Measurements from ENCODE around the gene SLC6A2.
"Not testable (repeated sequence)": the region's sequence is repeated elsewhere in the genome, so short reads cannot be mapped to it uniquely, and the experiment has no call there.

SLC6A2 gene

GRCh38 chr16:55655897-55656681 is at the start of gene SLC6A2:
Gene SLC6A2 (plus strand): TSS chr16:55655988. CDS start chr16:55656695, 707 bp downstream.
- Mint-ChIP-seq H3K4me3 (no peak within 1 kb of the TSS), H3K27ac (no peak within 1 kb of the TSS), H3K27me3 (peaks cover 15% of the 10 kb centered on the region), H3K9me3 (no peaks in the 10 kb centered on the region), H3K4me1 (no peaks in the 10 kb centered on the region)
- no peak for ATAC-seq
- no peak for DNase-seq

DNA sequence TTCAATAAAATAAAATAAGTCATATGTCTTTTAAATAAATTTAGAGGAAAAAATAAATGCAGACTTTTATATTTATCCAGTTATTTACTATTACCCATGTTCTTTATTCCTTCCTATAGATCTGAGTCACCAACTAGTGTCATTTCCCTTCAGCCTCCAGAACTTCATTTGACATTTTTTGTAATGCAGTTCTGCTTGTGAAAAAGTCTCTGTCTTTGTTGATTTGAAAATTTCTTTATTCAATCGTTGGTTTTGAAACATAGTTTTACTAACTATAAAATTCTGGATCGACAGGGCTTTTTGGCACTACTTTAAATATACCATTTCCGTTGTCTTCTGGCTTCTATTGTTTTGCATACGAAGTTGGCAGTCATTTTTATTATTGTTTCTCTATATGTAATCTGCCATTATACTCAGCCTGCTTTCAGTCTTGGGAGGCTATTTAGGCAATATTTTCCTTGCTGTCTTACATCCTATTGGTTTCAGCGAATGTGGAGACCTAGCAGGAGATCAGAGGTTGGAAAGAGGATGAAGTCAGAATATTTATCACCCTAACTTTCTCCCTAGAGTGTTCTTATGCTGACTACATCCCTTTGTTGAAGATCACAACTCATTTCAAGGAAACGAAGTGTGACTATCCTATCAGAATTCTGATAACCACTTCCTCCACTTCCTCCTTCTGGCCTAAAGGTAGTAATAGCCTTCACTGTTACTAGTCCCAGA is 42.0 kb upstream of the SLC6A2 start:
- no peak overlapping the region for H3K4me3 Mint-ChIP-seq
- no peak for DNase-seq
- peaks cover 7% of the 10 kb centered on the region in 2 donors for H3K9me3 Mint-ChIP-seq
- no peaks in the 10 kb centered on the region for H3K4me1 Mint-ChIP-seq
- H3K27me3 Mint-ChIP-seq = peaks cover 21% of the 10 kb centered on the region
- no peak for ATAC-seq
- H3K27ac Mint-ChIP-seq = no peak overlapping the region

GRCh38 chr16:55615071-55615470 is 40.7 kb upstream of the SLC6A2 start:
- Mint-ChIP-seq H3K27ac (peak overlapping the region in 1 of 2 donors; percentile 63), H3K9me3 (peaks cover 5 to 7% of the 10 kb centered on the region in 2 donors), H3K4me1 (no peaks in the 10 kb centered on the region), H3K4me3 (no peak overlapping the region), H3K27me3 (peaks cover 21% of the 10 kb centered on the region)
- DNase-seq (no peak), ATAC-seq (no peak)

DNA sequence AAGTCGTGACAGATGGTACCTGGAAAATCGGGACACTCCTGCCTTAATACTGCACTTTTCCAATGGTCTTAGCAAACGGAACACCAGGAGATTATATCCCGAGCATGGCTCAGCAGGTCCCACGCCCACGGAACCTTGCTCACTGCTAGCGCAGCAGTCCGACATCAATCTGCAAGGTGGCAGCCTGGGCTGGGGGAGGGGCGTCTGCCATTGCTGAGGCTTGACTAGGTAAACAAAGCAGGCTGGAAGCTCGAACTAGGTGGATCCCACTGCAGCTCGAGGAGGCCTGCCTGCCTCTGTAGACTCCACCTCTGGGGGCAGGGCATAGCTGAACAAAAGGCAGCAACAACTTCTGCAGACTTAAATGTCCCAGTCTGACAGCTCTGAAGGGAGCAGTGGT is 40.1 kb upstream of the SLC6A2 start:
- not testable (repeated sequence) for H3K4me1 Mint-ChIP-seq, H3K9me3 Mint-ChIP-seq, H3K4me3 Mint-ChIP-seq, H3K27ac Mint-ChIP-seq, ATAC-seq, DNase-seq
- H3K27me3 Mint-ChIP-seq = peaks cover 20% of the 10 kb centered on the region

- H3K4me3 Mint-ChIP-seq = no peak overlapping the region
- H3K27ac Mint-ChIP-seq = no peak overlapping the region
- no peaks in the 10 kb centered on the region for H3K4me1 Mint-ChIP-seq
- DNase-seq (no peak), ATAC-seq (no peak)
- peaks cover 11% of the 10 kb centered on the region for H3K27me3 Mint-ChIP-seq
- peaks cover under 1 to 2% of the 10 kb centered on the region in 2 donors for H3K9me3 Mint-ChIP-seq
Observed at GRCh38 chr16:55621771-55622170, 34.0 kb upstream of the SLC6A2 start.

GRCh38 chr16:55622272-55622671 is 33.5 kb upstream of the SLC6A2 start:
- no peak overlapping the region for H3K27ac Mint-ChIP-seq
- no peak overlapping the region for H3K4me3 Mint-ChIP-seq
- no peaks in the 10 kb centered on the region for H3K4me1 Mint-ChIP-seq
- DNase-seq = no peak
- H3K27me3 Mint-ChIP-seq = peaks cover 10% of the 10 kb centered on the region
- ATAC-seq = no peak
- H3K9me3 Mint-ChIP-seq = no peaks in the 10 kb centered on the region

GRCh38 chr16:55622930-55623561 is 32.7 kb upstream of the SLC6A2 start:
- Mint-ChIP-seq H3K9me3 (no peaks in the 10 kb centered on the region), H3K4me3 (no peak overlapping the region), H3K4me1 (no peaks in the 10 kb centered on the region), H3K27ac (no peak overlapping the region), H3K27me3 (peaks cover 2% of the 10 kb centered on the region)
- ATAC-seq (no peak), DNase-seq (no peak)

GRCh38 chr16:55623640-55624039 is 32.1 kb upstream of the SLC6A2 start:
- ATAC-seq = no peak
- DNase-seq = no peak
- Mint-ChIP-seq H3K27ac (peak overlapping the region in 1 of 2 donors; percentile 1), H3K4me1 (no peaks in the 10 kb centered on the region), H3K9me3 (no peaks in the 10 kb centered on the region), H3K4me3 (no peak overlapping the region), H3K27me3 (no peaks in the 10 kb centered on the region)

DNA sequence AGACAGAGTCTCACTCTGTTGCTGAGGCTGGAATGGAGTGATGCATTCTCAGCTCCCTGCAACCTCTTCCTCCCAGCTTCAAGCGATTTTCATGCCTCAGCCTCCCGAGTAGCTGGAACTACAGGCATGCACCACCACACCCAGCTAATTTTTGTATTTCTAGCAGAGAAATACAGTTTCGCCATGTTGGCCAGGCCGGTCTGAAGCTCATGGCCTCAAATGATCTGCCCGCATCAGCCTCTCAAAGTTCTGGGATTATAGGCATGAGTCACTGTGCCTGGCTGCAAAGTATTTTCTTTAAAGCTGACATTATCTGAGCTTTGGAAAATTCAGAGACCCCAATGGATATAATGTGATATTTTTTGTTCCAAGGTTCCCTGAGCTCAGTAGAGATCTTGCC is 31.1 kb upstream of the SLC6A2 start:
- no peak overlapping the region for H3K27ac Mint-ChIP-seq
- peaks cover 4% of the 10 kb centered on the region for H3K27me3 Mint-ChIP-seq
- DNase-seq = no peak
- no peaks in the 10 kb centered on the region for H3K9me3 Mint-ChIP-seq
- no peak overlapping the region for H3K4me3 Mint-ChIP-seq
- no peak for ATAC-seq
- H3K4me1 Mint-ChIP-seq = no peaks in the 10 kb centered on the region

- H3K27ac Mint-ChIP-seq = no peak overlapping the region
- no peak overlapping the region for H3K4me3 Mint-ChIP-seq
- DNase-seq (no peak), ATAC-seq (no peak)
- H3K27me3 Mint-ChIP-seq = peaks cover 14% of the 10 kb centered on the region
- no peaks in the 10 kb centered on the region for H3K4me1 Mint-ChIP-seq
- no peaks in the 10 kb centered on the region for H3K9me3 Mint-ChIP-seq
Observed at GRCh38 chr16:55625843-55626242, 29.9 kb upstream of the SLC6A2 start.

GRCh38 chr16:55628306-55628968 is 27.4 kb upstream of the SLC6A2 start:
- H3K4me1 Mint-ChIP-seq = no peaks in the 10 kb centered on the region
- H3K27ac Mint-ChIP-seq = no peak overlapping the region
- H3K4me3 Mint-ChIP-seq = no peak overlapping the region
- no peak for ATAC-seq
- no peak for DNase-seq
- peaks cover 14% of the 10 kb centered on the region for H3K27me3 Mint-ChIP-seq
- no peaks in the 10 kb centered on the region for H3K9me3 Mint-ChIP-seq

GRCh38 chr16:55630774-55631173 is 25.0 kb upstream of the SLC6A2 start:
- Mint-ChIP-seq H3K9me3 (no peaks in the 10 kb centered on the region), H3K27ac (no peak overlapping the region), H3K4me1 (no peaks in the 10 kb centered on the region), H3K27me3 (peaks cover 16% of the 10 kb centered on the region), H3K4me3 (no peak overlapping the region)
- ATAC-seq (no peak), DNase-seq (no peak)

GRCh38 chr16:55632259-55632658 is 23.5 kb upstream of the SLC6A2 start:
- Mint-ChIP-seq H3K27ac (no peak overlapping the region), H3K9me3 (no peaks in the 10 kb centered on the region), H3K27me3 (peaks cover 20% of the 10 kb centered on the region), H3K4me3 (no peak overlapping the region), H3K4me1 (no peaks in the 10 kb centered on the region)
- ATAC-seq (no peak), DNase-seq (no peak)

GRCh38 chr16:55634193-55634592 is 21.6 kb upstream of the SLC6A2 start:
- no peak overlapping the region for H3K27ac Mint-ChIP-seq
- H3K9me3 Mint-ChIP-seq = no peaks in the 10 kb centered on the region
- peaks cover 20% of the 10 kb centered on the region for H3K27me3 Mint-ChIP-seq
- H3K4me3 Mint-ChIP-seq = no peak overlapping the region
- no peaks in the 10 kb centered on the region for H3K4me1 Mint-ChIP-seq
- no peak for DNase-seq
- ATAC-seq = no peak

DNA sequence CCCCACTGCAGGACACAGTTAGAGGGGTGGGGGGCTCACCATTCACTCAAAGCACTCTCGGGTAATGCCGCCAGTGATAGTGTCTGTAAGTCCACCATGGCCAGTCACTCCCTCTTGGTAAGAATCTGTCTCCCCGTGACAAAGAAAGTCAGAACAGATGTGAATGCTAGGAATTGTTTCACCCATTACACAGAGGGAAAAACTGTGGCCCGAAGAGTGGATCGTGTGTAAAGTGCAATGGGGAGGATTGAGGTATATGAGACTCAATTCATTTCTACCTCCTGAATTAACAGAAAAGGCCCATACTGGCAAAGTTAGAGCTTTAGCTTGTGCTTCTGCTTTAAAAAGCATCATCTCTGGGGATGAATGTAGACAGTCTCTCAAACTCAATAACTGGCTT is 17.5 kb upstream of the SLC6A2 start:
- H3K27me3 Mint-ChIP-seq = peaks cover 7% of the 10 kb centered on the region
- no peak overlapping the region for H3K27ac Mint-ChIP-seq
- ATAC-seq (no peak), DNase-seq (no peak)
- H3K4me3 Mint-ChIP-seq = no peak overlapping the region
- H3K9me3 Mint-ChIP-seq = no peaks in the 10 kb centered on the region
- no peaks in the 10 kb centered on the region for H3K4me1 Mint-ChIP-seq

Measured in stimulated activated naive CD8-positive, alpha-beta T cell treated with anti-CD3 and anti-CD28 coated beads, Interleukin-15, amount 100 ng/mL, for 72 hours (primary cell).